ENCODE data around the gene POLD1. TPM values are rescaled to one million over a fixed set of nuclear protein-coding genes. Genes with fewer than 3 reads are reported as not detected.

POLD1 gene
- total RNA-seq, 2 experiments from 2014 or later: 119 to 233 TPM

DNA sequence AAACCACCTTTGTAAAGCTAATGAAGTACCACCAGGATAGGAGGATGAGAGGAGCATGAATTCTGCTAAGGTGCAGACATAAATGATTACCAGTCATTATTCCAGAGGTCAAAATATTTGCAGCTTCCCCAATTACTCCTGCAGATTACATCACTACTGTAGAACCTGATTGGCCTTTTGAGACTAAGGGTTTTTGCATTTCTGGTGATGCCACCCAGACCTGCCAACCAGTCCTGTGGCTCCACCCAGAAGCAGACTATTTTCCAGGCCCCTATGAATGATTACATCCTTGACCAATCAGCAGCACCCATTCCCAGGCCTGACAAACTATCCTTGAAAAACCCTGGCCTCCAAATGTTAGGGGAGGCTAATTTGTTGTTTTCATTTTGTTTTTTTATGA, 43.8 kb upstream of the POLD1 start:
- no peak overlapping the region for H2AFZ ChIP-seq (ENCODE audit: low read length)
- H3K4me2 ChIP-seq (ENCODE audit: low read length): peak overlapping the region; percentile 71
- no TSS peak for BruUV-seq (replicated peaks)
- peaks cover 75% of the 10 kb centered on the region for H3K4me1 ChIP-seq (ENCODE audit: insufficient read depth, low read length, poor library complexity, severe bottlenecking)
- intact Hi-C loops (cut with micrococcal nuclease; ENCODE audit: unreplicated experiment): loop anchor here (10.0 kb wide), 2 partner anchors 464 to 666 kb away; partner anchors contain the start of gene PRMT1
- peaks cover 21% of the 10 kb centered on the region for H3K9me3 ChIP-seq (ENCODE audit: low read length)
- H3K79me2 ChIP-seq (ENCODE audit: insufficient read depth, low read depth, low read length): peaks cover 72% of the 10 kb centered on the region
- H3K9me2 ChIP-seq (ENCODE audit: insufficient read depth, low read length): no peaks in the 10 kb centered on the region
- ChIA-PET CTCF (ENCODE audit: unreplicated experiment) (interaction anchor here (0.8 to 1.4 kb wide), 2 partner anchors 12 to 75 kb away, joined by 3 to 15 read pairs; partner anchors contain the start of gene KCNC3), POLR2A (interaction anchor here (1.5 kb wide), 1 partner anchor 11 kb away, joined by 3 read pairs; the partner anchor contains the start of gene KCNC3)
- no peak for TF ChIP-seq EZH2phosphoT487 (IDR thresholded peaks at IDR 0.05; ENCODE audit: borderline replicate concordance, low read depth, low read length)
- TF ChIP-seq, protein P1, sequence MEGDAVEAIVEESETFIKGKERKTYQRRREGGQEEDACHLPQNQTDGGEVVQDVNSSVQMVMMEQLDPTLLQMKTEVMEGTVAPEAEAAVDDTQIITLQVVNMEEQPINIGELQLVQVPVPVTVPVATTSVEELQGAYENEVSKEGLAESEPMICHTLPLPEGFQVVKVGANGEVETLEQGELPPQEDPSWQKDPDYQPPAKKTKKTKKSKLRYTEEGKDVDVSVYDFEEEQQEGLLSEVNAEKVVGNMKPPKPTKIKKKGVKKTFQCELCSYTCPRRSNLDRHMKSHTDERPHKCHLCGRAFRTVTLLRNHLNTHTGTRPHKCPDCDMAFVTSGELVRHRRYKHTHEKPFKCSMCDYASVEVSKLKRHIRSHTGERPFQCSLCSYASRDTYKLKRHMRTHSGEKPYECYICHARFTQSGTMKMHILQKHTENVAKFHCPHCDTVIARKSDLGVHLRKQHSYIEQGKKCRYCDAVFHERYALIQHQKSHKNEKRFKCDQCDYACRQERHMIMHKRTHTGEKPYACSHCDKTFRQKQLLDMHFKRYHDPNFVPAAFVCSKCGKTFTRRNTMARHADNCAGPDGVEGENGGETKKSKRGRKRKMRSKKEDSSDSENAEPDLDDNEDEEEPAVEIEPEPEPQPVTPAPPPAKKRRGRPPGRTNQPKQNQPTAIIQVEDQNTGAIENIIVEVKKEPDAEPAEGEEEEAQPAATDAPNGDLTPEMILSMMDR (conservative IDR thresholded peaks at IDR 0.05; ENCODE audit: low read length): no peak
- peak overlapping the region; percentile 98 for H3K27ac ChIP-seq (ENCODE audit: low read depth, low read length, poor library complexity, severe bottlenecking)
- H3K36me3 ChIP-seq (ENCODE audit: insufficient read depth, low read length): peaks cover 75% of the 10 kb centered on the region
- H4K20me1 ChIP-seq (ENCODE audit: insufficient read depth, low read length): no peaks in the 10 kb centered on the region
- peak overlapping the region; percentile 74 for H3K4me3 ChIP-seq (ENCODE audit: low read depth, low read length, poor library complexity, severe bottlenecking)
- DNase-seq (ENCODE audit: low spot score): no peak

DNA sequence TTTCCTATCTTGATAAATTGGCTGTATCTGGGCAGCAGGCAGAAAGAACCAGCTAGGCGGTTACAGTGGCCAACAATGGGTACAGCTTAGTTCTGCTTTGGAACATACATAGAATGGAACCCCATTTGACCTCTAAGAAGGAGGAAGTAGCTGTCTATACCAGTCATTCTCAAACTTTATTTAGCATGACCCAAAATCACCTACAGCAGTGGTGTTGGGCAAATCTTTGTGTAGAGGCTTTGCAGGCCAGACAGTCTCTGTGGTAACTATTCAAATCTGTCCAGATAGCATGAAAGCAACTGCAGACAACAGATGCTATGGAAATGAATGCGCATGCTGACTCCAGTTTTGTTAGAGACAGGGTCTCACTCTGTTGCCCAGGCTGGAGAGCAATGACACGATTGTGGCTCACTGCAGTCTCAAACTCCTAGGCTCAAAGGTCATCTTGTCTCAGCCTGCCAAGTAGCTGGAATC, 43.0 kb upstream of the POLD1 start:
- no peaks in the 10 kb centered on the region for H4K20me1 ChIP-seq (ENCODE audit: insufficient read depth, low read length)
- intact Hi-C loops (cut with micrococcal nuclease; ENCODE audit: unreplicated experiment): loop anchor here (10.0 kb wide), 2 partner anchors 464 to 666 kb away; partner anchors contain the start of gene PRMT1
- DNase-seq (ENCODE audit: low spot score): peak; percentile 76
- no peak overlapping the region for H2AFZ ChIP-seq (ENCODE audit: low read length)
- POLR2A ChIA-PET: no interaction called here
- peak overlapping the region; percentile 71 for H3K4me2 ChIP-seq (ENCODE audit: low read length)
- peaks cover 21% of the 10 kb centered on the region for H3K9me3 ChIP-seq (ENCODE audit: low read length)
- CTCF ChIA-PET (ENCODE audit: unreplicated experiment): interaction anchor here (0.8 to 1.4 kb wide), 2 partner anchors 12 to 75 kb away, joined by 3 to 15 read pairs; partner anchors contain the start of gene KCNC3
- BruUV-seq (replicated peaks): no TSS peak
- peaks cover 75% of the 10 kb centered on the region for H3K4me1 ChIP-seq (ENCODE audit: insufficient read depth, low read length, poor library complexity, severe bottlenecking)
- TF ChIP-seq EZH2phosphoT487 (IDR thresholded peaks at IDR 0.05; ENCODE audit: borderline replicate concordance, low read depth, low read length): no peak
- TF ChIP-seq, protein P1 (conservative IDR thresholded peaks at IDR 0.05; ENCODE audit: low read length): no peak
- peaks cover 68% of the 10 kb centered on the region for H3K36me3 ChIP-seq (ENCODE audit: insufficient read depth, low read length)
- peak overlapping the region; percentile 98 for H3K27ac ChIP-seq (ENCODE audit: low read depth, low read length, poor library complexity, severe bottlenecking)
- no peaks in the 10 kb centered on the region for H3K9me2 ChIP-seq (ENCODE audit: insufficient read depth, low read length)
- H3K4me3 ChIP-seq (ENCODE audit: low read depth, low read length, poor library complexity, severe bottlenecking): peak overlapping the region; percentile 74
- peaks cover 74% of the 10 kb centered on the region for H3K79me2 ChIP-seq (ENCODE audit: insufficient read depth, low read depth, low read length)

All from OCI-LY7 (cell line).